ENCODE results near the gene PPL.
"Not testable (repeated sequence)": the region's sequence is repeated elsewhere in the genome, so short reads cannot be mapped to it uniquely, and the experiment has no call there.

Gene PPL

GRCh38 chr16:4933871-4934395, 3.0 kb downstream of the PPL start:
- no peak for DNase-seq

- no peak for DNase-seq
These were observed 3.5 kb downstream of the PPL start for GRCh38 chr16:4933433-4933832.

GRCh38 chr16:4931381-4931780, 5.6 kb downstream of the PPL start:
- no peak for DNase-seq

GRCh38 chr16:4929619-4930018, 7.3 kb downstream of the PPL start:
- DNase-seq, result not testable (repeated sequence)

- DNase-seq, result no peak
These were observed 8.7 kb downstream of the PPL start for GRCh38 chr16:4928227-4928626.

- DNase-seq, result no peak
These were observed 9.3 kb downstream of the PPL start for GRCh38 chr16:4927661-4928060.

- DNase-seq, result no peak
These were observed 10.0 kb downstream of the PPL start for GRCh38 chr16:4926928-4927327.

GRCh38 chr16:4925791-4926190, 11.2 kb downstream of the PPL start:
- no peak for DNase-seq

GRCh38 chr16:4925293-4925607, 11.7 kb downstream of the PPL start:
- DNase-seq, result no peak

GRCh38 chr16:4924593-4925292, 12.2 kb downstream of the PPL start:
- DNase-seq, result no peak

- DNase-seq, result no peak
These were observed 13.1 kb downstream of the PPL start for GRCh38 chr16:4923853-4924252.

GRCh38 chr16:4922721-4923342, 14.1 kb downstream of the PPL start:
- no peak for DNase-seq

GRCh38 chr16:4920826-4921225, 16.1 kb downstream of the PPL start:
- no peak for DNase-seq

- no peak for DNase-seq
These were observed 18.1 kb downstream of the PPL start for GRCh38 chr16:4918781-4919251.

- DNase-seq, result no peak
These were observed 19.8 kb downstream of the PPL start for GRCh38 chr16:4917117-4917516.

- DNase-seq, result peak; percentile 63
These were observed 21.7 kb downstream of the PPL start for GRCh38 chr16:4915226-4915761.

- no peak for DNase-seq
These were observed 22.3 kb downstream of the PPL start for GRCh38 chr16:4914528-4915225.

GRCh38 chr16:4913774-4914525, 23.0 kb downstream of the PPL start:
- no peak for DNase-seq

GRCh38 chr16:4913130-4913773, 23.7 kb downstream of the PPL start:
- DNase-seq, result no peak

GRCh38 chr16:4911970-4912386, 25.0 kb downstream of the PPL start:
- DNase-seq, result no peak

GRCh38 chr16:4910828-4911227, 26.1 kb downstream of the PPL start:
- no peak for DNase-seq

- no peak for DNase-seq
These were observed 27.1 kb downstream of the PPL start for GRCh38 chr16:4909825-4910224.

Measured in GOT3 (cell line).